GM12891 (cell line): ENCODE data around the gene POC1A.

Source experiments
- POLR2A ChIP-seq: IDR thresholded peaks from 2 replicates; pipeline ENCODE4 v1.6.1; 2011; ENCODE audit warnings: low read depth, low read length, control low read depth
- POLR2AphosphoS5 ChIP-seq: IDR thresholded peaks from 2 replicates; pipeline ENCODE4 v1.6.1; 2011; ENCODE audit warnings: low read depth, low read length, control low read depth
- SPI1 ChIP-seq: IDR thresholded peaks from 2 replicates; pipeline ENCODE4 v1.6.1; 2011; ENCODE audit warnings: low read depth, low read length, control low read depth
- TAF1 ChIP-seq: IDR thresholded peaks from 2 replicates; pipeline ENCODE4 v1.6.1; 2011; ENCODE audit warnings: low read depth, low read length, control low read depth

DNA sequence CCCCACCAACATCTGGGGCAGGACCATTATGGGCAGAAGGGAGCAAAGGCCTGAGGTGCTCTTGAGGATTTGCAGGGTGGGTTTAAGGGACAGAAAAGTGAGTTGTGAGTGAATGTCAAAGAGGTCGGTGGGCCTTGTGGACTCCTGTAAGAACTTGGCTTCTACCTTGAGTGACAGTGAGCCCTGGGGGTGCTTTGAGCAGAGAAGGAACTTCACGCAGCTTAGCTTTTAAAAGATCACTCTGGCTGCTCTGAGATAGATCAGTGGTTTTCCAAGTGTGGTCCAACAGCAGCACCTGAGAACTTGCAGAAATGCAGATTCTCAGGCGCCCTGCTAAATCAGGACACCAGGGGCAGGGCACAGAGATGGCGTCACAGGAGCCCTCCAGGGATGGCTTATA is 28.5 kb upstream of the POC1A start:
- no peak for TF ChIP-seq POLR2A
- no peak for TF ChIP-seq POLR2AphosphoS5
- no peak for TF ChIP-seq SPI1
- no peak for TF ChIP-seq TAF1
